22Rv1 (cell line): ENCODE data around the gene LMAN2L.

Experiments
- H3K27ac ChIP-seq: fragments of 450-650 bp; 2 replicates; pipeline ENCODE4 v1.5.1; 2017
- CTCF ChIP-seq: fragments of 450-650 bp; IDR thresholded peaks from 2 replicates; pipeline ENCODE4 v1.5.1; 2017; ENCODE audit warnings: mild to moderate bottlenecking
- ZFX ChIP-seq: fragments of 450-650 bp; IDR thresholded peaks from 2 replicates; pipeline ENCODE4 v1.6.1; 2017; ENCODE audit warnings: antibody characterized with exemption, borderline replicate concordance

Gene LMAN2L

GRCh38 chr2:96699621-96700020 lies 40.2 kb downstream of the LMAN2L start:
- H3K27ac ChIP-seq: no peak overlapping the region
- TF ChIP-seq CTCF: no peak

- no peak for TF ChIP-seq CTCF
- TF ChIP-seq ZFX: no peak
- H3K27ac ChIP-seq: no peak overlapping the region
Observed at GRCh38 chr2:96699021-96699420, 40.8 kb downstream of the LMAN2L start.

- no peak for TF ChIP-seq CTCF
- no peak overlapping the region for H3K27ac ChIP-seq
Observed at GRCh38 chr2:96698221-96698861, 41.5 kb downstream of the LMAN2L start.

- TF ChIP-seq CTCF (no peak), ZFX (no peak)
- no peak overlapping the region for H3K27ac ChIP-seq
Observed at GRCh38 chr2:96697476-96697875, 42.4 kb downstream of the LMAN2L start.

GRCh38 chr2:96695602-96696001 lies 44.3 kb downstream of the LMAN2L start:
- no peak overlapping the region for H3K27ac ChIP-seq
- TF ChIP-seq CTCF (no peak; the same call in 1 of the 2 replicates), ZFX (no peak)

- H3K27ac ChIP-seq: no peak overlapping the region
- TF ChIP-seq CTCF: no peak
- no peak for TF ChIP-seq ZFX
Observed at GRCh38 chr2:96694816-96695455, 44.9 kb downstream of the LMAN2L start.

- no peak for TF ChIP-seq CTCF
- TF ChIP-seq ZFX: no peak
- no peak overlapping the region for H3K27ac ChIP-seq
Observed at GRCh38 chr2:96694279-96694678, 45.6 kb downstream of the LMAN2L start.
